Measurements from ENCODE around the gene PDZD2.

DNA sequence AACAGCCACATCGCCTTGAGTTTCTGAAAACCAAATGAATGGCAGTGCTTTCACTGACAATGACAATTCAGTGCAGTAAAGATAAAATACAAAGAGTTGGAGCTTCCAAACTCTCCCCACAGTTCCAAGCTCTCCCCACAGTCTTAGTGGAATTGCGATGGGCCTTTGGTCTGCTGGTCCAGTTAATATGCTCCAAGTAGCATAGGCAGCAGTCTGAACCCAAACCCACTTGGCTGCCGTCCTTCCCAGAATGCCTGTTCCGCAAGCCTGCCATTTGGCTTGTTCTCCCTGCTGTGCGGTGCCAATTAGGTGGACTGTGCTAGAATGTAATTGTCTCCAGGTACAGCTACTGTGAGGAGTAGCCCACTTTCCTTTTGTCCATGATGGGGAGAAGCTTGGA lies 285.1 kb downstream of the PDZD2 start:
- TF ChIP-seq, protein P1, sequence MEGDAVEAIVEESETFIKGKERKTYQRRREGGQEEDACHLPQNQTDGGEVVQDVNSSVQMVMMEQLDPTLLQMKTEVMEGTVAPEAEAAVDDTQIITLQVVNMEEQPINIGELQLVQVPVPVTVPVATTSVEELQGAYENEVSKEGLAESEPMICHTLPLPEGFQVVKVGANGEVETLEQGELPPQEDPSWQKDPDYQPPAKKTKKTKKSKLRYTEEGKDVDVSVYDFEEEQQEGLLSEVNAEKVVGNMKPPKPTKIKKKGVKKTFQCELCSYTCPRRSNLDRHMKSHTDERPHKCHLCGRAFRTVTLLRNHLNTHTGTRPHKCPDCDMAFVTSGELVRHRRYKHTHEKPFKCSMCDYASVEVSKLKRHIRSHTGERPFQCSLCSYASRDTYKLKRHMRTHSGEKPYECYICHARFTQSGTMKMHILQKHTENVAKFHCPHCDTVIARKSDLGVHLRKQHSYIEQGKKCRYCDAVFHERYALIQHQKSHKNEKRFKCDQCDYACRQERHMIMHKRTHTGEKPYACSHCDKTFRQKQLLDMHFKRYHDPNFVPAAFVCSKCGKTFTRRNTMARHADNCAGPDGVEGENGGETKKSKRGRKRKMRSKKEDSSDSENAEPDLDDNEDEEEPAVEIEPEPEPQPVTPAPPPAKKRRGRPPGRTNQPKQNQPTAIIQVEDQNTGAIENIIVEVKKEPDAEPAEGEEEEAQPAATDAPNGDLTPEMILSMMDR (conservative IDR thresholded peaks at IDR 0.05; ENCODE audit: low read depth in 2 of 2), result no peak
- no peak for TF ChIP-seq EZH2 (IDR thresholded peaks at IDR 0.05; ENCODE audit: low read depth, unreplicated experiment)
- TF ChIP-seq, protein P2, sequence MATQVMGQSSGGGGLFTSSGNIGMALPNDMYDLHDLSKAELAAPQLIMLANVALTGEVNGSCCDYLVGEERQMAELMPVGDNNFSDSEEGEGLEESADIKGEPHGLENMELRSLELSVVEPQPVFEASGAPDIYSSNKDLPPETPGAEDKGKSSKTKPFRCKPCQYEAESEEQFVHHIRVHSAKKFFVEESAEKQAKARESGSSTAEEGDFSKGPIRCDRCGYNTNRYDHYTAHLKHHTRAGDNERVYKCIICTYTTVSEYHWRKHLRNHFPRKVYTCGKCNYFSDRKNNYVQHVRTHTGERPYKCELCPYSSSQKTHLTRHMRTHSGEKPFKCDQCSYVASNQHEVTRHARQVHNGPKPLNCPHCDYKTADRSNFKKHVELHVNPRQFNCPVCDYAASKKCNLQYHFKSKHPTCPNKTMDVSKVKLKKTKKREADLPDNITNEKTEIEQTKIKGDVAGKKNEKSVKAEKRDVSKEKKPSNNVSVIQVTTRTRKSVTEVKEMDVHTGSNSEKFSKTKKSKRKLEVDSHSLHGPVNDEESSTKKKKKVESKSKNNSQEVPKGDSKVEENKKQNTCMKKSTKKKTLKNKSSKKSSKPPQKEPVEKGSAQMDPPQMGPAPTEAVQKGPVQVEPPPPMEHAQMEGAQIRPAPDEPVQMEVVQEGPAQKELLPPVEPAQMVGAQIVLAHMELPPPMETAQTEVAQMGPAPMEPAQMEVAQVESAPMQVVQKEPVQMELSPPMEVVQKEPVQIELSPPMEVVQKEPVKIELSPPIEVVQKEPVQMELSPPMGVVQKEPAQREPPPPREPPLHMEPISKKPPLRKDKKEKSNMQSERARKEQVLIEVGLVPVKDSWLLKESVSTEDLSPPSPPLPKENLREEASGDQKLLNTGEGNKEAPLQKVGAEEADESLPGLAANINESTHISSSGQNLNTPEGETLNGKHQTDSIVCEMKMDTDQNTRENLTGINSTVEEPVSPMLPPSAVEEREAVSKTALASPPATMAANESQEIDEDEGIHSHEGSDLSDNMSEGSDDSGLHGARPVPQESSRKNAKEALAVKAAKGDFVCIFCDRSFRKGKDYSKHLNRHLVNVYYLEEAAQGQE (IDR thresholded peaks at IDR 0.05; ENCODE audit: unreplicated experiment), result no peak
- no peak for TF ChIP-seq POLR2AphosphoS5 (IDR thresholded peaks at IDR 0.05; ENCODE audit: low read depth)
- no peak for TF ChIP-seq JUNB (IDR thresholded peaks at IDR 0.05; ENCODE audit: unreplicated experiment)
- TF ChIP-seq, protein P3, sequence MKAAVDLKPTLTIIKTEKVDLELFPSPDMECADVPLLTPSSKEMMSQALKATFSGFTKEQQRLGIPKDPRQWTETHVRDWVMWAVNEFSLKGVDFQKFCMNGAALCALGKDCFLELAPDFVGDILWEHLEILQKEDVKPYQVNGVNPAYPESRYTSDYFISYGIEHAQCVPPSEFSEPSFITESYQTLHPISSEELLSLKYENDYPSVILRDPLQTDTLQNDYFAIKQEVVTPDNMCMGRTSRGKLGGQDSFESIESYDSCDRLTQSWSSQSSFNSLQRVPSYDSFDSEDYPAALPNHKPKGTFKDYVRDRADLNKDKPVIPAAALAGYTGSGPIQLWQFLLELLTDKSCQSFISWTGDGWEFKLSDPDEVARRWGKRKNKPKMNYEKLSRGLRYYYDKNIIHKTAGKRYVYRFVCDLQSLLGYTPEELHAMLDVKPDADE (IDR thresholded peaks at IDR 0.05), result no peak

Data from GM23338 (cell line).